ENCODE measurements around the gene TFB1M.

TFB1M gene

DNA sequence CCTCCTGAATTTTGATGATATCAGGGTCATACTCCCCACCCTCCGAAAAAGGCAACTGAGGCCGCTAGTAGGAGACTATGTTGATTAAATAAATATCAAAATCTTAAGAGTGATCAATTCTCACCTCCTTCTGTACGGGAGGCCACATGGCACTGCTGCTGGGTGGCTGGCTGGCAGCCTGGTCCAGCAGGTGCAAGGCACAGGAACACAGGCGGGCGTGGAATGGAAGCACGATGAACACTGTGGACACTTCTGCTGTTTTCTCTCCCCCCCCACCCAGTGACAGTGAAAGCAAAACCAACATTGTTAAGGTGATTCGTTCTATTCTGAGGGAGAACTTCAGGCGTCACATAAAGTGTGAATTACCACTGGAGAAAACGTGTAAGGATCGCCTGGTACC is 60.1 kb downstream of the TFB1M start:
- Histone ChIP-seq H3K9me3 (ENCODE audit: control insufficient read depth, low read length) (no peaks in the 10 kb centered on the region), H3K4me3 (ENCODE audit: low read length) (no peak overlapping the region), H3K36me3 (ENCODE audit: control insufficient read depth, insufficient read depth, low read length) (peaks cover 5% of the 10 kb centered on the region), H3K27me3 (ENCODE audit: control insufficient read depth, insufficient read depth, low read length) (no peaks in the 10 kb centered on the region), H3K4me1 (ENCODE audit: control insufficient read depth, insufficient read depth, low read length) (no peaks in the 10 kb centered on the region), H3K9ac (ENCODE audit: low read length) (no peak overlapping the region)

DNA sequence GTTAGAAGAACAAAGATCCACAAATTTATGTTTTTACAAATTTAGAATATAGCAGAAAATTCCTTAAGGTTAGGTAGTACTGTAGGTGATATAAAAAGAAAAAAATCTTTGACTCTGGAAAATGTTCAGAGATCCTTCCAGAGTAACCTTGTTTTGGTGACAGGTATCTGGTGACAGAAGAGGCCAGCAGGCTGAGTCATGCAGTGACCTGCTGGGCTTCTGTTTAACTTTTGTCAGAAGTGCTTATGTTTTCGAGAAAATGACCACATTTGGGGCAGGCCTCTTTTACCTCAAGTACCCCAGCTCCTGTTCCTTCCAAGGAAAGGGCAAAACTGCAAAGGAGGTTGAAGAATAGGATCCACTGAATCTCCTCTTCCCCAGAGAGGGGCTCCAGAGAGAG is 60.9 kb downstream of the TFB1M start:
- Histone ChIP-seq H3K27me3 (ENCODE audit: control insufficient read depth, insufficient read depth, low read length) (no peaks in the 10 kb centered on the region), H3K36me3 (ENCODE audit: control insufficient read depth, insufficient read depth, low read length) (peaks cover 4% of the 10 kb centered on the region), H3K4me3 (ENCODE audit: low read length) (no peak overlapping the region), H3K4me1 (ENCODE audit: control insufficient read depth, insufficient read depth, low read length) (no peaks in the 10 kb centered on the region), H3K9me3 (ENCODE audit: control insufficient read depth, low read length) (no peaks in the 10 kb centered on the region), H3K9ac (ENCODE audit: low read length) (no peak overlapping the region)

DNA sequence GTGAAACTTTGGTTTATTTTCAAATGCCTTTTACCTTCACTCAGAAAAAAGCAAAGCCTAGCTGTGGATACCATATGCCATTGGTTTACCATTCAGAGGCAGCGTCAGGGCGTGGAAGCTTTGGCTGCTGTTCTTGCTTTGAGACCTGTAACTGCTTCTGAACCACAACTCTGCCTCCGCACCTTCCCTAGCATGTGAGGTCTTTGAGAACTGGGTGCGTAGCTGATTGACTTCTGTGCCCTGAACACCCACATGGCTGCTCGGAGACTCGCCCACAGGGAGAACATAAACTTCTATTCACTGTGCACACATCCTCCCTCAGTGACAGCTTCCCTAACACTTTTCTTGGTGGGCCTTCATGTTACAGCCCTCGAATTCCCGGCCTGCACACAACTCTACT is 61.7 kb downstream of the TFB1M start:
- H3K9me3 ChIP-seq (ENCODE audit: control insufficient read depth, low read length): no peaks in the 10 kb centered on the region
- no peaks in the 10 kb centered on the region for H3K4me1 ChIP-seq (ENCODE audit: control insufficient read depth, insufficient read depth, low read length)
- no peaks in the 10 kb centered on the region for H3K27me3 ChIP-seq (ENCODE audit: control insufficient read depth, insufficient read depth, low read length)
- peaks cover 4% of the 10 kb centered on the region for H3K36me3 ChIP-seq (ENCODE audit: control insufficient read depth, insufficient read depth, low read length)
- H3K9ac ChIP-seq (ENCODE audit: low read length): no peak overlapping the region
- no peak overlapping the region for H3K4me3 ChIP-seq (ENCODE audit: low read length)

DNA sequence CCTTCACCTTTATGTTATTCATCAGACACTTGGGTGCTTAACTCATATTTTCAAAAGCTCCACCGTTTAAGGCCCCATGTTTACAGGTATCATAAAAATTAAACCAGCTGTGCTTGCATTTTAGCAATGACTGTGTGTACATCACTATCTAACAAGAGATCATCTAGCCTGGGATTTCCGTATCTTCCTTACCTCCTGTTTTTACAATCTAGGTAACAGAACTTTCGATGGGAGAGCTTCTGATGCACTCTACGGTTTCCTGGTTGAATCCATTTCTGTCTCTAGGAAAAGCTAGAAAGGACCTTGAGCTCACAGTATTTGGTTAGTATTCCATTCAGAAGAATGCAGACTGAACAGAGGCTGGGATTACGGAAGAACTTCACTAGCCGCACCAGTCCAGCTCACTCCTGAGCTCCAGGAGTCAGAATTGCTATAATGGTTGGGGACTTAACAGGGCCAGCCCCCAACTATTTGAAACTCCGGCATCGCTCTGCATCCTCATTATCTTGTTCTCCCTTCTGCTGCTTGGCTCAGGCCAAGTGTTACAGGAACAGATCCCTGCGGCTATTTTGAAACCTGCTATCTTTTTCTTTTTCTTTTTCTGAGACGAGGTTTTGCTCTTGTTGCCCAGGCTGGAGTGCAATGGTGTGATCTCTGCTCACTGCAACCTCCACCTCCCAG is 63.4 kb downstream of the TFB1M start:
- Histone ChIP-seq H3K36me3 (ENCODE audit: control insufficient read depth, insufficient read depth, low read length) (peaks cover 4% of the 10 kb centered on the region), H3K27me3 (ENCODE audit: control insufficient read depth, insufficient read depth, low read length) (no peaks in the 10 kb centered on the region), H3K9ac (ENCODE audit: low read length) (no peak overlapping the region), H3K4me3 (ENCODE audit: low read length) (no peak overlapping the region), H3K9me3 (ENCODE audit: control insufficient read depth, low read length) (no peaks in the 10 kb centered on the region), H3K4me1 (ENCODE audit: control insufficient read depth, insufficient read depth, low read length) (no peaks in the 10 kb centered on the region)

DNA sequence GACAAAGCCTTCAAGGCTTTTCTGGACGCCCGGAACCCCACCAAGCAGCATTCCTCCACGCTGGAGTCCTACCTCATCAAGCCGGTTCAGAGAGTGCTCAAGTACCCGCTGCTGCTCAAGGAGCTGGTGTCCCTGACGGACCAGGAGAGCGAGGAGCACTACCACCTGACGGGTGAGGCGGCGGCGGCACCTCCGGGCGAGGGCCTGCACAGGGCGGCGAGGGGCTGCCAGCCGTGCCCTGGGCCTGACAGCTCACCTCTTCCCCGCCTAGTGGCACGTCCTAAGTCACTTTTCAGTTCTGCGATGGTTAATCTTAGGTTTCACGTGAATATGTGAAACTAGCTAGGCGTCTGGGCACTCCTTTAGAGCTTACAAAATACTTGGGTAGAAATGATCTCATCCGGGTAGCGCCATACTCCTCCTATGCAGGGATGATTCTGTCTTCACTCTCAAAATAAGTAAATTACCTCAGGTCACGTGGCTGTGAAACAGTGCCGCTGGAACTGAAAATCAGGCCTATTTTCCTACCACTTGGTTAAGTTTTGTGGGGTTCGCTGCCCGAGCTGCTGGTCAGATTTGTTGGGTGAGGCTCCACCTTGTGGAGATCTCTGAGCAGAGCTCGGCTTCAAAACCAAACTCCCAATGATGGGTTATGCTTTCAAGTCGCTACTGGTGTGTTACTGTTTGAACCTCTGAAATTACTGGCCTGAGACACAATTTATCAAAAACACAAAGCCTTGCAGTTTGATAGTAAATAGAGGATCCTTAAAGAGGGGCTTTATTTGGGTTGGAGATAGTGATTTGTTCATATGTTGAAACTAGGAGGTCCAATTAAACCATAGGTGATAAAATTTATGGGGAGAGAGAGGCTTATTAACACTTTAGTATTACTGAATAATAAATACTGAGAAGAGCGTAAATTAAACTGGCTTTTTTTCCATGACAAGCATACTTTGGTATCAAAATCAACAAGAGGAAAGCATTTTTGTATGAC is 66.0 kb downstream of the TFB1M start:
- Histone ChIP-seq H3K9me3 (ENCODE audit: control insufficient read depth, low read length) (no peaks in the 10 kb centered on the region), H3K27me3 (ENCODE audit: control insufficient read depth, insufficient read depth, low read length) (no peaks in the 10 kb centered on the region), H3K36me3 (ENCODE audit: control insufficient read depth, insufficient read depth, low read length) (peaks cover 4% of the 10 kb centered on the region), H3K4me1 (ENCODE audit: control insufficient read depth, insufficient read depth, low read length) (no peaks in the 10 kb centered on the region), H3K4me3 (ENCODE audit: low read length) (no peak overlapping the region), H3K9ac (ENCODE audit: low read length) (no peak overlapping the region)

DNA sequence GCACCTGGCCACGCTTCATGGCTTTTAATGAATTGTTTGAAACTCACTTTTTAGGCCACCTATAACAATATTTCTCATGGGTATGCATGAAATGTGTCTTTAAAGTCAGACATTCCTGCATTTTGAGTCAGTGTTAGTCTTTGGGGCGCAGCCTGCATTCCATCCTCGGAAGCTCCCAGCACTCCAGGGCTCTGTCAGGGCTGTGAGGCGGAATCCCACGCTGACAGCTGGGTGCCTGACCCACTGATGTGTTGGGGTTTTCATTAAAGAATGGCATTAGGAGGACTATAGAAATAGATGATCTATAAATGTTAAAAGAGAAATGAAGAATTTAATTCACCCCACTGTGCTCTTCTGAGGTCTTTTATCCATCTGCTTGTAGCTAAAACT is 66.7 kb downstream of the TFB1M start:
- no peak overlapping the region for H3K4me3 ChIP-seq (ENCODE audit: low read length)
- H3K9me3 ChIP-seq (ENCODE audit: control insufficient read depth, low read length): no peaks in the 10 kb centered on the region
- peaks cover 1% of the 10 kb centered on the region for H3K36me3 ChIP-seq (ENCODE audit: control insufficient read depth, insufficient read depth, low read length)
- no peak overlapping the region for H3K9ac ChIP-seq (ENCODE audit: low read length)
- H3K27me3 ChIP-seq (ENCODE audit: control insufficient read depth, insufficient read depth, low read length): no peaks in the 10 kb centered on the region
- no peaks in the 10 kb centered on the region for H3K4me1 ChIP-seq (ENCODE audit: control insufficient read depth, insufficient read depth, low read length)

DNA sequence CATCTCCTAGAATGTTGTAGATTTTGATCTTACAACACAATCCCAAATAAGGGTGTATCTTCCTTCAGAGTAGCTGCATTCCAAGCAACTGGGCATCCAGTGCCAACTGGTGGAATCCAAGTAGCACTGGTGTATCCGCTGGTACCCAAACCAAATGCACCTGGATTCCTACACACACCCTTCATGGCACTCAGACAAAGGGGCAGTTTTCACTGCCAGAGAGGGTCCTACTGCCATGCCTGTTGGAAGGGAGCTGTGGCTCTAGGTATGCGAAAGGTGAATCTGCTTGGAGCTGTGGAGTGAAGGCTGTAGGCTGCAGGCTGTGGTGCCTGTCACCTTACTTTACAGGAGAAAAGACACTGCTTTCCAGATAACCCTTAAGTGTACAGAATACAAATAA is 67.5 kb downstream of the TFB1M start:
- Histone ChIP-seq H3K9ac (ENCODE audit: low read length) (no peak overlapping the region), H3K36me3 (ENCODE audit: control insufficient read depth, insufficient read depth, low read length) (no peaks in the 10 kb centered on the region), H3K4me3 (ENCODE audit: low read length) (no peak overlapping the region), H3K4me1 (ENCODE audit: control insufficient read depth, insufficient read depth, low read length) (no peaks in the 10 kb centered on the region), H3K27me3 (ENCODE audit: control insufficient read depth, insufficient read depth, low read length) (no peaks in the 10 kb centered on the region), H3K9me3 (ENCODE audit: control insufficient read depth, low read length) (no peaks in the 10 kb centered on the region)

DNA sequence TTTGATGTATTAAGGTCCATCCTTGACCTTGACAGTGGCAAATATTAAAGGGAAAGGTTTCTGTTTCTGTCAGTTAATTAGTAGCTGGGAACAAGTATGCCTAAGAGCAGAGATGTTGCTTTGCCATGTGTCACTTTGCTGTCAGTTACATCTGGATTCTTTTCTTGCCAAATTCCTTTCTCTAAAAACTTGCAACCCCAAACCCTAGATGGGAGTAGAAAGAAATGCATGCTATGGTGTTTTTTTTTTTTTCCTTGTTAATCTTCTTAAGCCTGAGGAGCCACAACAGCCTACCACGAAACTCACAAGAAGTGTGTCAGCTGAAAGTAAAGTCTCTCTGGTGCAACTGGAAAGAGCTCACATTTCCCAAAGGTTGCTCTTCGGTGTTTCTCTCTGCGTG is 68.5 kb downstream of the TFB1M start:
- no peaks in the 10 kb centered on the region for H3K4me1 ChIP-seq (ENCODE audit: control insufficient read depth, insufficient read depth, low read length)
- no peak overlapping the region for H3K9ac ChIP-seq (ENCODE audit: low read length)
- no peaks in the 10 kb centered on the region for H3K36me3 ChIP-seq (ENCODE audit: control insufficient read depth, insufficient read depth, low read length)

DNA sequence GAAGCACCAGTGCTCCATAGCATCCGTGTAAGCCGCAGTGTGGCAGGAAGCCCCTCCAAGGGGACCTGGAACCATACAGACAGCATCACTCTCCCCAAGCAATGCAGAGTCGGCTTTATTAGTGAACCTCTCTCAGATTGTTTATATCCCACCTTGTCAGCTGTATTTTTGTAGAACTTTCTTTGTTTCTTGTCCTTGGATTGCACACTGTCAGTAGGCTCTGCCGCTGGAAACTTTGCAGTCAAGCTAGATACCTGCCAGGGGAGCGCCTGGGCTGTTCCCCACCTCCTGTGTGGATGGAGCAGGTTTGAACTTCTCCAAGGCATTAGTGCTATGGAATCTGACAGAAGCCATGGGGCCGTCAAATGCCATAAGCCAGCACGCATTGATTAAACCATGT is 69.1 kb downstream of the TFB1M start:
- Histone ChIP-seq H3K9me3 (ENCODE audit: control insufficient read depth, low read length) (no peaks in the 10 kb centered on the region), H3K4me1 (ENCODE audit: control insufficient read depth, insufficient read depth, low read length) (no peaks in the 10 kb centered on the region), H3K9ac (ENCODE audit: low read length) (no peak overlapping the region), H3K27me3 (ENCODE audit: control insufficient read depth, insufficient read depth, low read length) (no peaks in the 10 kb centered on the region), H3K4me3 (ENCODE audit: low read length) (no peak overlapping the region), H3K36me3 (ENCODE audit: control insufficient read depth, insufficient read depth, low read length) (no peaks in the 10 kb centered on the region)

More for the DNA sequence above, 68.5 kb downstream of the TFB1M start:
- H3K9me3 ChIP-seq (ENCODE audit: control insufficient read depth, low read length): no peaks in the 10 kb centered on the region
- H3K4me3 ChIP-seq (ENCODE audit: low read length): no peak overlapping the region
- H3K27me3 ChIP-seq (ENCODE audit: control insufficient read depth, insufficient read depth, low read length): no peaks in the 10 kb centered on the region

DNA sequence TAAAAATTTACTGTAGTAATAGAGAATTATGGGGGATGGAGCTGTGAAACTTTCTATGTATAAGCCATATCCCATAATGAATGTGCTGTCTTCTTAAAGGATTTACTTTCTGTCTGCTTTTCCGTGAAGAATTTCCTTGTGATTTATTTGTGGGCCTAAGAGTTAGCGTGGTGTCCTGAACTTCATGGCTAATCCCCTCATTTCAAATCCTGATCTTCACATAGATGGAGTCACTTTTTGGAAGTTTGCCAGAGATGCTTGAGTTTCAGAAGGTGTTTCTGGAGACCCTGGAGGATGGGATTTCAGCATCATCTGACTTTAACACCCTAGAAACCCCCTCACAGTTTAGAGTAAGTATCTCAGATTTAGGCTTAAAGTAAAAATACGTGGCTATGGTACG is 69.8 kb downstream of the TFB1M start:
- Histone ChIP-seq H3K36me3 (ENCODE audit: control insufficient read depth, insufficient read depth, low read length) (no peaks in the 10 kb centered on the region), H3K9ac (ENCODE audit: low read length) (no peak overlapping the region), H3K27me3 (ENCODE audit: control insufficient read depth, insufficient read depth, low read length) (no peaks in the 10 kb centered on the region), H3K4me3 (ENCODE audit: low read length) (no peak overlapping the region), H3K9me3 (ENCODE audit: control insufficient read depth, low read length) (no peaks in the 10 kb centered on the region), H3K4me1 (ENCODE audit: control insufficient read depth, insufficient read depth, low read length) (no peaks in the 10 kb centered on the region)

DNA sequence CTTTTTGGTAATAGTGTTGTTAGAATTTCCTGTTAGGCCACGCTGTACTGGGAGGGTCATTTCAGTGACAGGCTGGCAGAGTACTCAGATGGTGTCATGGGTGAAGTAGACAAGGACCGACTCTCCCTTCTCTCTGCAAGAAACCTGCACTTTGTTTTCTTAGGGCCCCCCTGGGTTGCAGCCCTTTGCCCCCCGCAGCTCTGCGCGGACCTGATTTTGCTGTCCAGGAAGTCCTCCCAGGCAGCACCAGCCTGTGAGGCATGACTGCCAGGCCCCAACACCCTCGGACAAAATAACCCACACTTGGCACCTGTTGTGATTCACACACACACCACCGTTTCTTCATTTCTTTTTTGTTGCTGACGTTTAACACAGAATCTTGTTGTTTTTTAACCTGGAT is 72.3 kb downstream of the TFB1M start:
- Histone ChIP-seq H3K4me1 (ENCODE audit: control insufficient read depth, insufficient read depth, low read length) (no peaks in the 10 kb centered on the region), H3K9ac (ENCODE audit: low read length) (no peak overlapping the region), H3K4me3 (ENCODE audit: low read length) (no peak overlapping the region)

DNA sequence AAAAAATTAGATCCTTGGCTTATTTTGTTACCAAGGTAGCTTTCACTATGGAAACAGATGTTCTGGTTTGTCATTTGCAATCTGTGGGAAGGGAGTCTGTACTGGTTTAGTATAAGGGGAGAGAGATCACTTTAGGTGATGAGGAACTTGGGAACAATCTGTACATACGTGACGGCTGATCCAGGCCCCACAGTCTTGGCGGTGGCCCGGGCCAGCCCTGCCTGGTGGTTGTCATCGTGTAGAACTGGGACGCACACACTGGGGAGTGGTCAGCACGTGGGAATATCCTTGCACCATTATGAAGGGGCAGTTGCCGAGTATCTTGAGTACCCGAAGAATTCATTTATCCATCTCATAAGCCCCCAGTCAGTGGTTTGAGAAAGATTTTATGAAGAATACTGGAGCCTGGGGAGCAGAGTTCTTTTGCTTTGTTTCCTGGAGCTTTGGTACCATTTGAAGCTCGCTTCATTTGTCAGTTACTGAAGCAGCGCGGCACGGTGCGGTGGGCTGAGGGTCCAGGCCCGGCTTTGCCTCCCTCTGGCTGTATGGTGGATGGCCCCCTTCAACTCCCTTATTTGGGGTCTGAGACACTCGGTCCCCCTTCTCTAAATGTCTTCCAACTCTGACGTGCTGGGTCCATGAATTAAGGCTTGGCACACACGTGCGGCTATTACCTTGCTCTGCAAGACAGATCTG is 73.2 kb downstream of the TFB1M start:
- no peak overlapping the region for H3K4me3 ChIP-seq (ENCODE audit: low read length)
- H3K9ac ChIP-seq (ENCODE audit: low read length): no peak overlapping the region
- no peaks in the 10 kb centered on the region for H3K27me3 ChIP-seq (ENCODE audit: control insufficient read depth, insufficient read depth, low read length)
- H3K36me3 ChIP-seq (ENCODE audit: control insufficient read depth, insufficient read depth, low read length): no peaks in the 10 kb centered on the region
- peaks cover 4% of the 10 kb centered on the region for H3K9me3 ChIP-seq (ENCODE audit: control insufficient read depth, low read length)
- H3K4me1 ChIP-seq (ENCODE audit: control insufficient read depth, insufficient read depth, low read length): no peaks in the 10 kb centered on the region

More for the DNA sequence above, 72.3 kb downstream of the TFB1M start:
- H3K27me3 ChIP-seq (ENCODE audit: control insufficient read depth, insufficient read depth, low read length): no peaks in the 10 kb centered on the region
- peaks cover 4% of the 10 kb centered on the region for H3K9me3 ChIP-seq (ENCODE audit: control insufficient read depth, low read length)
- H3K36me3 ChIP-seq (ENCODE audit: control insufficient read depth, insufficient read depth, low read length): no peaks in the 10 kb centered on the region

All from mucosa of stomach (tissue), 1 donor.